Stimulated activated naive CD8-positive, alpha-beta T cell treated with anti-CD3 and anti-CD28 coated beads, Interleukin-15, Interleukin-2, amounts not matched to agents 100 ng/mL and 50 ng/mL, for 24 hours (primary cell): ENCODE data around the gene EFCAB5.
"Not testable (repeated sequence)": the region's sequence is repeated elsewhere in the genome, so short reads cannot be mapped to it uniquely, and the experiment has no call there.

Experiments used
- H3K27ac Mint-ChIP-seq: one replicate; pipeline ENCODE4 v1.8.0; 2021; ENCODE audit warnings: mild to moderate bottlenecking, mixed read lengths
- H3K27me3 Mint-ChIP-seq: one replicate; pipeline ENCODE4 v1.8.0; 2021; ENCODE audit warnings: mixed read lengths
- H3K36me3 Mint-ChIP-seq: one replicate; pipeline ENCODE4 v1.8.0; 2021; ENCODE audit warnings: low read depth, mixed read lengths
- H3K4me1 Mint-ChIP-seq: one replicate; pipeline ENCODE4 v1.8.0; 2021; ENCODE audit warnings: low read depth, mixed read lengths
- H3K4me3 Mint-ChIP-seq: one replicate; pipeline ENCODE4 v1.8.0; 2021; ENCODE audit warnings: mild to moderate bottlenecking, mixed read lengths
- H3K9me3 Mint-ChIP-seq: one replicate; pipeline ENCODE4 v1.8.0; 2021; ENCODE audit warnings: mixed read lengths

The EFCAB5 gene

DNA sequence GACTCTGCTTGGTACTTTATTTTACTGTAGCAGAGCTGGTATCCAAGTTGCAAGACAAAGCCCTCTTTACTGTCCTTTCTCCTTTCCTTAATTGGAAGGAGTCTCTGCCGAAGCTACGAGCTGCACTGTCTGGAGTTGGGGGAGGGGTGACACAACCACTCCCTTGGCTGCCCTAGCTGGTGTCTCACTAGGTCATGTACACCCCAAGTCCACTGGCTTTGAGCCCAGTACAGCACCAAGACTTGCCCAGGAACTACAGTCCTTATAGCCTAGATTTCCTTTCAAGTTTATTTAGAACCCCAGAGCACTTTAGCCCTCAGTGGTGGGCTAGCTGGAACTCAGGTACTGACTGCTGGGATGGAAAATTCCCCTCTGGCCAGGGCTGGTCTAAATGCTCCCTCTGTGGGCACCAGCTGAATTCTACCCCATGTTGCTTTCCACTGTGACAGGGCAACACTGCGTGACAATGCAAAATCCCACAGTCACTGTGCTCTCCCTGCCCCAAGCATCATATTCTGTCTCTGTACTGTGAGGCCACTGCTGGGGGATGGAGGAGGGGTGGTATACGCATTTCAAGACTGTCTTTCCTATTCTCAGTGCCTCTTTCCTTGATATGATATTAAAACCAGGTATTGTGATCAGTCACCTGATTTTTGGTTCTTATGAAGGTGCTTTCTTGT lies 18.4 kb downstream of the EFCAB5 start:
- Mint-ChIP-seq H3K27me3 (no peaks in the 10 kb centered on the region), H3K27ac (no peak overlapping the region), H3K36me3 (no peaks in the 10 kb centered on the region), H3K4me1 (no peaks in the 10 kb centered on the region), H3K4me3 (no peak overlapping the region), H3K9me3 (peaks cover 3% of the 10 kb centered on the region)

DNA sequence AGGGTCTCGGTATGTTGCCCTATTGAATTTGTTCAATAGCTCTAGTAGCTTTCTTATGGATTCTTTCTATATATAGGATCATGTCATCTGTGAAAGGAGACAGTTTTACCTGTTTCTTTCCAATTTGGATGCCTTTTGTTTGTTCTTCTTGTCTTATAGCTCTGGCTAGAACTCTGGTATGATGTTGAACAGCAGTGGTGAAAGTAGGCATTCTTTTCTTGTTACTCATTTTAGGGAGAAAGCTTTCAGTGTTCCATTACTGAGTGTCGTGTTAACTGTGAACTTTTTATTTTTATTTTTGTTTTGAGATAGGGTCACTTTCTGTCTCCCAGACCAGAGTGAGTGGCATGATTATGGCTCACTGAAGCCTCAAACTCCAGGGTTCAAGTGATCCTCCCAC lies 21.2 kb downstream of the EFCAB5 start:
- no peak overlapping the region for H3K4me3 Mint-ChIP-seq
- no peaks in the 10 kb centered on the region for H3K36me3 Mint-ChIP-seq
- peaks cover 3% of the 10 kb centered on the region for H3K9me3 Mint-ChIP-seq
- no peaks in the 10 kb centered on the region for H3K27me3 Mint-ChIP-seq
- H3K27ac Mint-ChIP-seq = no peak overlapping the region
- H3K4me1 Mint-ChIP-seq = no peaks in the 10 kb centered on the region

DNA sequence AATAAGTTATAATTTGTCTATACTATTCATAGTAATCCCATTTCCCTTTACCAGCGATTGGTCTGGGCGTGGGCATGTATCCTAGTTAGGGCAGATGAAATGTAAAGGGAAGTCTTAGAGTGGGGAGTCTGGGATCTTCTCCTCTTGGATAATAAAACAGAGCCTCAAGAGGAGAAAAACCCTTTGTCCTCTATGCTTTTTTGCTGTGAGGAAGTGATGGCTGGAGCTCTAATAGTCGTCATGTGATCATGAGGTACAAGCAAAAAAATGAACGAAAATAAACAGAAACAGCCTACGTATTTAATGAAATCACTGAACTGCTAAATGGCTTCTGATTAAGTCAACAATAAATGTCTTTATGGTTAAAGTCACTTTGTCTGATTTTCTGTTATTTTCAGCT lies 26.8 kb downstream of the EFCAB5 start:
- Mint-ChIP-seq H3K9me3 (no peaks in the 10 kb centered on the region), H3K27me3 (no peaks in the 10 kb centered on the region), H3K4me1 (no peaks in the 10 kb centered on the region), H3K27ac (no peak overlapping the region), H3K36me3 (no peaks in the 10 kb centered on the region), H3K4me3 (no peak overlapping the region)

DNA sequence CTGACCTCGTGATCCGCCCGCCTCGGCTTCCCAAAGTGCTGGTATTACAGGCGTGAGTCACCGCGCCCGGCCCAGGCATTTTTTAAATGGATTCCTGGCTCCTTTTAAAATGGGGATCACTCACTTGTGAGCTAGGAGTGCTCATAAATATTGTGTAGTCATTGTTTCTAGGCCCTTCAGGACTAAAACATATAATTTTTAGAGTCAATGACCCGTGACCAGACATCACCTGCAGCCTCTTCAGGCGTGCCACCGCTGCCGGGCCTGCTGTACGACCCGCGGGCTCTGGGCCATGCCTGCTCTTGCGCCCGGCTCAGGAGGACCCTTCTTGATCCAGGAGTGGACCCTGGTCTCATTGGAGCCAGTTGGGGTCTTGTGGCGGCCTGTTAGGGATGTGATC lies 30.8 kb downstream of the EFCAB5 start:
- no peak overlapping the region for H3K27ac Mint-ChIP-seq
- no peak overlapping the region for H3K4me3 Mint-ChIP-seq
- H3K9me3 Mint-ChIP-seq = no peaks in the 10 kb centered on the region
- H3K36me3 Mint-ChIP-seq = no peaks in the 10 kb centered on the region
- no peaks in the 10 kb centered on the region for H3K27me3 Mint-ChIP-seq
- H3K4me1 Mint-ChIP-seq = no peaks in the 10 kb centered on the region

DNA sequence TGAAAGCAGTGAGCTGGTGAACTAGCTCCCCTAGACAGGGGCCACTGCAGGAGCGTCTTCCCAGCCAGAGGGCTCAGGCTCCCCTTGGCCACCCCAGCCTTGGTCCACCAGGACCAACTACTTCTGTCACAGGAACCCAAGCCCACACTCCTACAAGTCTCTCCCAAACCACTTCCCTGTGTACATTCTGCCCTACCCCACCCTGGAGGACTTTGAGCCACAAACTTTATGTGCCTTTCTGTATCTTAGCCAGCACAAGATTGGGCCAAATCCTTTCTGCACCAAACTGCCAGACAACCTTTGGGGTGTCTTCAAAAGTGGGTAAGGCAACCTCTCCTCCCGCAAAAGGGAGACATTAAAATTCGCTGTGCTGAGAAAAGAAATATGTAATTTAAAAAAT lies 31.6 kb downstream of the EFCAB5 start:
- Mint-ChIP-seq H3K36me3 (no peaks in the 10 kb centered on the region), H3K4me1 (no peaks in the 10 kb centered on the region), H3K27me3 (no peaks in the 10 kb centered on the region), H3K27ac (no peak overlapping the region), H3K4me3 (no peak overlapping the region), H3K9me3 (no peaks in the 10 kb centered on the region)

DNA sequence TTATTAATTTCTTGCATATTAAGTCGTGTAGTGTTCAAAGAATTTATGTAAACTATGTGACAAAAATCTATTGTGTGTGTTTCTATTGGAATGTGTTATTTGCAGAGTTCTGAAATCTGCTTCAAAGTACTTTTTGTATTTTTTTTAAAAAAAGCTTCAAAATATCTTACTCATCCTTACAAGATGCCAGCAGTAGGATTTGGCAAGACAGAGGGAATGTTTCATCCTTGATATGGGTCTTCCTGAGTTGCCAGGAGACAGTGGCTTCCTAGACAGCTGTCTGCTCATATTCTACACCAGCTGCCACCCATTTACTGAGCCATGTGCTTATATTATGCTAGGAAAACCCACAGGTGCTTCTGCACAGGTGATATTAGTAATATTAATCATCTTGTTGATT lies 36.4 kb downstream of the EFCAB5 start:
- H3K27me3 Mint-ChIP-seq = no peaks in the 10 kb centered on the region
- no peaks in the 10 kb centered on the region for H3K4me1 Mint-ChIP-seq
- H3K4me3 Mint-ChIP-seq = no peak overlapping the region
- H3K27ac Mint-ChIP-seq = no peak overlapping the region
- no peaks in the 10 kb centered on the region for H3K36me3 Mint-ChIP-seq
- H3K9me3 Mint-ChIP-seq = no peaks in the 10 kb centered on the region

DNA sequence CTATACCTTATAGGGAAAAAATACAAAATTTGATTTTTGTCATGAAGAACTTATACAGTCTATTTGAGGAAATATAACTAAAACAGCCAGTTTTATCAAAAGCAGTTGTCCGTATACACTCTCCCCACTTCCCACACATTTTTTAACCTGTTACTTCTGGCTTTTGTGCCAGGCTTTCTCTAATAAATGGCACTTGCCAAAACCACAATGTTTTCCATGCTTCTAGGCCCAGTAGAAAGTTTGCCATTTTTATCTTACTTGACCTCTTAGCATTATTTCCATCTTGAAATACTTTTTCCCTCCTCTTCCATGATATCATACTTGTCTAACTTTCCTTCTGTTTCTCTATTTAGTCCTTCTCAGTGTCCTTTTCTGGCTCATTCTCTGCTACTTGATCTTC lies 38.8 kb downstream of the EFCAB5 start:
- Mint-ChIP-seq H3K36me3 (no peaks in the 10 kb centered on the region), H3K9me3 (peaks cover 3% of the 10 kb centered on the region), H3K4me1 (no peaks in the 10 kb centered on the region), H3K27ac (no peak overlapping the region), H3K27me3 (peaks cover 4% of the 10 kb centered on the region), H3K4me3 (no peak overlapping the region)

DNA sequence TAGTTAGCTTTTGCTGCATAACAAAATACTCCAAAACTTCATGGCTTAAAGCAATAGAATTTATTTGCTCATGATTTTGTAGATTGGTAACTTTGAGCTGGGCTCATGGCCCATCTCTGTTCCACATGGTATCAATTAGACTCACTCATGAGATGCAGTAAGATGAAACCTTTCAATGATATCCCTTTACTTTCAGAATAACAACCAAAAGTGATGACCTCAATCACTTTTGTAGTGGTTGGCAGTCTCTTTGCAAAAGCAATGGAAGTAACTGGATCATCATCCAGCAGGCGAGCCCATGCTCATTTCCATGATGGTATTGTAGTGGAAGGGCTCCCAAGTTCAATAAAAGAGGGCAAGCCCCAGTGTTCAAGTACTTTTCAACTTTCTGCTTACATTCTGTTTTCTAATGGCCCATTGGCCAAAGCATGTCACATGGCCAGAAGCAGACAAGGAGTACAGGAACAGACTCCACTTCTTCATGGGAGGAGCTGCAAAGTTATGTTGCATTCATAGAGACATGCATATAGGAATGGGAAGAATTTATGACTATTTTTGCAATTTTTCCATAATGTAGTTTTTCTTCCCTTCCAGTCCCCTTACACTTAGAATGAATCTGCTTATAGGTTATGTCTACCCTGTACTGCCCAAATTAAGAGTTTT lies 41.7 kb downstream of the EFCAB5 start:
- no peaks in the 10 kb centered on the region for H3K4me1 Mint-ChIP-seq
- peaks cover 6% of the 10 kb centered on the region for H3K9me3 Mint-ChIP-seq
- no peak overlapping the region for H3K4me3 Mint-ChIP-seq
- peaks cover 4% of the 10 kb centered on the region for H3K27me3 Mint-ChIP-seq
- H3K36me3 Mint-ChIP-seq = no peaks in the 10 kb centered on the region
- no peak overlapping the region for H3K27ac Mint-ChIP-seq

DNA sequence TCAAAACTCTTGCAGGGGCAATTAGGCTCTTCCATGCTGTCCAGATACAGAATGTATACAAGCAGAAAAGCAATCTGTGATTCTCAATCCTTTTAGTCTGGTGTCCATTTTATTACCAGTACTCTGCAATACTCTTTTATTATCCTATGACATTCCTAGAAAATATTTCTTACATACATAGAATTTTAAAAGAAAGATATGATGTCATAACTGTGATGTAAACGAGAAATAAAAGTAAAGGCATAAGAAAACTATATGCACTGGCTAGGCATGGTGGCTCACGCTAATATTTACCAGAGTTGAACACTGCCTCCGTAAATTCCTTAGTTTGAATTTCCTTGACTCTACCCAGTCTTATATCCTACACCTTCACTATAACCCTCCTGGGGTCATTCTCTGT lies 55.0 kb downstream of the EFCAB5 start:
- no peaks in the 10 kb centered on the region for H3K27me3 Mint-ChIP-seq
- H3K4me1 Mint-ChIP-seq = peaks cover 13% of the 10 kb centered on the region
- H3K4me3 Mint-ChIP-seq = no peak overlapping the region
- no peaks in the 10 kb centered on the region for H3K36me3 Mint-ChIP-seq
- no peak overlapping the region for H3K27ac Mint-ChIP-seq
- no peaks in the 10 kb centered on the region for H3K9me3 Mint-ChIP-seq

DNA sequence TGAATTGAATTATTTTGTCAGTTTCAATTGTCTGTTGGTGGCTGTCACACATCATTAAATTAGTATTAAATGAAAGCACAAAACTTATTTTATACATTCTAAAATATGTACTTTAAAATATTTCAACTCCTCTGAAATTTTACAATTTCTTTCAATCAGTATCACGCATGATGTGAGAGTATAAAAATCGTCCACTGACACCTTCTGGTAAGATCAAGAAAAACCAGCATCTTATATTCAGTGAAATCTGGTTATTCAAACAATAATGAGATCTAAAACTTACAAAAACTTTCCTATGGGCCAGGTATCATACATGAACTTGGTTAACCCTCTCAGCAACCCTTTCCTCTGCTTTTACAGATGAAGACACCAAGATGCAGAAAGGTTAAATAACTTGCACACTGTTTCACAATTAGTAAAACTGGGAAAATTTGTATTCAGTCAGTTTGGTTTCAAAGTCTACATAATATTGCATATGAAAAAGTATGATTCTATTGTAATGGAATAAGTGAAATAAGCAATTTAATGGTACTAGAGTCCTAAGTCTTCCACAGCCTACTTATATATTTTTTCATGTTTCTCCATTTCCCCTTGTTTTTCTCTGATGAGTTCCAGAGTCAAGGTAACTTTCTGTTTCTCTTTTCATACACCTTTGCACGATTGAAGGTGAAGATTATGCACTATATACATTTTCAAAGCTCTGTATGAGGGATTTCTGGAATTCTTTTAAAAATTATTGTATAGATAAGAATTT lies 58.7 kb downstream of the EFCAB5 start:
- H3K9me3 Mint-ChIP-seq = no peaks in the 10 kb centered on the region
- peak overlapping the region; percentile 23 for H3K27ac Mint-ChIP-seq
- H3K36me3 Mint-ChIP-seq = no peaks in the 10 kb centered on the region
- H3K4me1 Mint-ChIP-seq = peaks cover 13% of the 10 kb centered on the region
- H3K27me3 Mint-ChIP-seq = no peaks in the 10 kb centered on the region
- H3K4me3 Mint-ChIP-seq = no peak overlapping the region

DNA sequence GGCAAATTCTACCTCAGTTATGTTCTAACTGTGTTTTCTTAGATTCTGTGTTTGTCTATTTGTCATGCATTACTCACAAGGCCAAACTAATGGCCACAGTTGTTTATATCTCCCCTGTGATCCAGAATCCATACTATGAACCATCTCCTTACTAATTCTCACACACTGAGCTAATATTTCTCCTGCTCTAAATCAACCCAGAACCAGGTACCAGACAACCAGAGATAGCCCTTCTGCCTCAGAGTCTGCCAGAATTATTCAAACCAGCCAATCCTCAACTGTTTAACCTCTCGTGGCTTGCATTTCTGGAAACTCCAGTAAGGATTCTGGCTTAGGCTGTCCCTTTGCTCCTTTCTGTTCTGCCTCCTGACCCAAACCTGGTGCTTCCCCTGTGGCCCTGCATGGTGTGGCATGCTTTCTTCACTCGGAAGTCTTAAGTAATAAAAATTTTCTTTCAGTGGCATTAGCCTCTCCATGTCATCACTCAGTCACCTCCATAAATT lies 59.4 kb downstream of the EFCAB5 start:
- Mint-ChIP-seq H3K4me1 (peaks cover 13% of the 10 kb centered on the region), H3K27ac (no peak overlapping the region), H3K36me3 (no peaks in the 10 kb centered on the region), H3K4me3 (no peak overlapping the region), H3K27me3 (no peaks in the 10 kb centered on the region), H3K9me3 (no peaks in the 10 kb centered on the region)

DNA sequence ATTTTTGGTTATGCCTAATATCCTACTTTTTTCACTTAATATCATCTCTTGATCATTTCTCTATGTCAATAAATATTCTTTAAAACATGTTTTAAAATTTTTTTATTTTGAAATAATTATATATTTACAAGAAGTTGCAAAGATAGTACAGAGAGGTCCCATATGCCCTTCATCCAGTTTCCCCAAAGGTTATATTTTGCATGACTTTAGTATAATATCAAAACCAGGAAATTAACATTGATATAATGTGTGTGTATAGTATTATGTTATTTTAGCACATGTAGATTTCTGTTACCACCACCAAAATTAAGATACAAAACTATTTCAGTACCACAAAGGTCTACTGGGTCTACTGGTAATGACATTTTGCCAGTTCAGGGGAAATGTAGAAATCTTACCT lies 60.7 kb downstream of the EFCAB5 start:
- H3K4me1 Mint-ChIP-seq = peaks cover 13% of the 10 kb centered on the region
- no peaks in the 10 kb centered on the region for H3K27me3 Mint-ChIP-seq
- no peak overlapping the region for H3K4me3 Mint-ChIP-seq
- no peak overlapping the region for H3K27ac Mint-ChIP-seq
- H3K36me3 Mint-ChIP-seq = no peaks in the 10 kb centered on the region
- H3K9me3 Mint-ChIP-seq = no peaks in the 10 kb centered on the region

DNA sequence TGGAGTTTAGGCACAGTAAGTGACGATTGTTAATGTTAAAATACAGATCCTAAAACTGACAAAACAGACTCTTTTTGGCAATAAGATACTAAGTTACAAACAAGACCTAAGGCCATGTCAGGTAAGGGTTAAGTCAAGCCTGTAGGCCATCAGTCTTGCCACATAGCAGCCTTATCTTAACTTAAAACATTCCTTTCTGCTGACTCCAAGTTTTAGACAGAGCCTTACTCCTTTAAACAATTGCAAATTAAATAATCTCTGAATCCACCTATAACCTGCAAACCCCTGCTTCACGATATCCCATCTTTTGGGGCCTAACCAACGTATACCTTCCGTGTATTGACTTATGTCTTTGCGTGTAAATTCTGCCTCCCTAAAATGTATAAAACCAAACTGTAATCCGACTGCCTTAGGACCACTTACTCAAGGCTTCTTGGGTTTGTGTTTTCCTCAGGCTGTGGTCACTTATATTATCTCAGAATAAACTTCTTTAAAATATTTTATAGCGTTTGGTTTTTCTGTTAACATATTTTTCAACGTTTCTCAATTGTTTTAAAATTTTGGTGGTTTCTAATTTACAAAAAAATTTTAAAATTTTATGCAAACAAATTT lies 64.4 kb downstream of the EFCAB5 start:
- H3K36me3 Mint-ChIP-seq = no peaks in the 10 kb centered on the region
- no peaks in the 10 kb centered on the region for H3K27me3 Mint-ChIP-seq
- H3K9me3 Mint-ChIP-seq = no peaks in the 10 kb centered on the region
- H3K27ac Mint-ChIP-seq = no peak overlapping the region
- peaks cover 4% of the 10 kb centered on the region for H3K4me1 Mint-ChIP-seq
- no peak overlapping the region for H3K4me3 Mint-ChIP-seq

DNA sequence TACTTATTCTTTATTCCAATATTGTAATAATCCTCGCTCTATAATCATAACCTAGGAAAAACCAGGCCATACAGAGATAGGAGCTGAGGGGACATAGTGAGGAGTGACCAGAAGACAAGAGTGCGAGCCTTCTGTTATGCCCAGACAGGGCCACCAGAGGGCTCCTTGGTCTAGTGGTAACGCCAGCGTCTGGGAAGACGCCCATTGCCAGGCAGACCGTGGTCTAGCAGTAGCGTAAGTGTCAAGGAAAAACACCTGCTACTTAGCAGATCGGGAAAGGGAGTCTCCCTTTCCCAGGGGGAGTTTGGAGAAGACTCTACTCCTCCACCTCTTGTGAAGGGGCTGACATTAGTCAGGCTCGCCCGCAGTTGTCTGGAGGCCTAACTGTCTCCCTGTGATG lies 70.5 kb downstream of the EFCAB5 start:
- H3K4me1 Mint-ChIP-seq, H3K27me3 Mint-ChIP-seq, H3K27ac Mint-ChIP-seq, H3K9me3 Mint-ChIP-seq, H3K4me3 Mint-ChIP-seq, H3K36me3 Mint-ChIP-seq: not testable (repeated sequence)

DNA sequence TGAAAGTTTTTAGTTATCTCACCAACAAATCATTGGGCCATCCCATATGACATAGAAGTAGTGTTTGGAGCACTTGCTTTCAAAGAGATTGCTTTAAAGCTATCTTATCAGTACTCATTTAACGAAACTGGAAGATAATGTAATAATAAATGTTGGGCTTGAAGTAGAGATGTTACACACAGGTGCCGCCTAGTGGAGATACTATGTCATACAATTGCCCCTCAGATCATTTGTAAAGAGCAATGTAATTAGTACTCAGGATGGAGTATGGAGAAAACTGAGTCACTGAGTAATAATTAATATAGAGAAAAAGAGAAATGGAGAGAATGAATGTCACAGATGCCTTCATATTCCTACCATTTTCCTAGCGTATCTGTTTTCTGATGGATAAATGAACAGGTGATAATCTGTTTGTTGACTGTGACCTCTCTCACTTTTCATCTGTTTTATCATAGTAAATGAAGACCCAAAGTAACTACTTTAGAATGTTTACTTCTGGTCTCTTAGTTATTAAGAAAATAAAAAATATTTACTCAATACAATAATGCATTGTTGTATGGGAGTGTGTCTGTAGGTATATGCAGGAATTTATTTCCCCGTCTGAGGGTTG lies 80.4 kb downstream of the EFCAB5 start:
- H3K27ac Mint-ChIP-seq = no peak overlapping the region
- H3K4me3 Mint-ChIP-seq = no peak overlapping the region
- H3K9me3 Mint-ChIP-seq = no peaks in the 10 kb centered on the region
- no peaks in the 10 kb centered on the region for H3K4me1 Mint-ChIP-seq
- no peaks in the 10 kb centered on the region for H3K27me3 Mint-ChIP-seq
- no peaks in the 10 kb centered on the region for H3K36me3 Mint-ChIP-seq
